K562 (cell line): ENCODE data around the gene EFCAB13. TPM values are rescaled to one million over a fixed set of nuclear protein-coding genes. Genes with fewer than 3 reads are reported as not detected.

Source experiments
- ATAC-seq: fragments of 200-7000 bp; cut with Tn5 transposase; 3 replicates; pipeline ENCODE4 v1.9.1; 2020; ENCODE audit warnings: moderate library complexity
- BruUV-seq: library from RNA; stranded (reverse); fragments of 400-500 nt; replicated peaks from 2 replicates; lab custom pipeline; 2021; lab: Mats Ljungman, UMichigan
- CTCF ChIA-PET: fragments of 300-600 bp; formaldehyde crosslinking; extraction: SDS; loops from one replicate; lab custom pipeline; 2021; ENCODE audit warnings: low intra/inter-chr PET ratio; lab: Yijun Ruan, JAX
- POLR2A ChIA-PET: fragments of 300-600, 350-650 bp; sonication (Branson Sonifier 250); formaldehyde crosslinking; extraction: SDS; loops from one replicate; lab custom pipeline; 2021; ENCODE audit warnings: antibody characterized with exemption, inconsistent platforms; lab: Yijun Ruan, JAX
- DNase-seq, 4 experiments: peaks; one replicate each; pipeline versions ENCODE4 v3.0.0 to v3.0.0-alpha.2; 2011 to 2018; ENCODE audit warnings: low spot score in 3 of 4, mixed read lengths in 3 of 4; ENCODE audit errors: extremely low read depth in 1 of 4
- FAIRE-seq: peaks from 2 replicates; lab custom pipeline; 2011; peaks lifted over from hg19 to GRCh38; lab: Jason Lieb, UNC
- H2AFZ ChIP-seq: 2 replicates; pipeline ENCODE4 v1.6.0; 2011; ENCODE audit warnings: low read depth, low read length, control low read depth, inconsistent platforms
- H3K27ac ChIP-seq: fragments of 200-600 bp; 3 replicates; pipeline ENCODE4 v1.8.0; 2011; ENCODE audit warnings: low read depth, mild to moderate bottlenecking, control low read depth, inconsistent platforms, low read length, moderate library complexity, mixed read lengths; ENCODE audit errors: extremely low read depth
- H3K27me3 ChIP-seq, 2 experiments: fragments of 300-600 bp in 1 of 2; 2 replicates in 1 of 2; 3 replicates in 1 of 2; pipeline versions ENCODE4 v1.6.0 to v1.8.0; 2011; ENCODE audit warnings: inconsistent platforms in 2 of 2, low read length in 2 of 2, mild to moderate bottlenecking in 1 of 2, mixed read lengths in 1 of 2, moderate library complexity in 1 of 2; ENCODE audit not compliant: control insufficient read depth in 2 of 2, insufficient read depth in 2 of 2
- H3K36me3 ChIP-seq: fragments of 300-600 bp; 3 replicates; pipeline ENCODE4 v1.8.0; 2011; ENCODE audit warnings: mild to moderate bottlenecking, low read length, inconsistent platforms; ENCODE audit not compliant: control insufficient read depth, insufficient read depth
- H3K4me1 ChIP-seq, 2 experiments: fragments of 200-600 bp in 1 of 2; replicated peaks in 1 of 2; 2 replicates in 1 of 2; 3 replicates in 1 of 2; pipeline versions ENCODE4 v1.5.1 to v1.8.0; 2011; ENCODE audit warnings: inconsistent platforms in 2 of 2, low read length in 2 of 2, mild to moderate bottlenecking in 1 of 2, mixed read lengths in 1 of 2, moderate library complexity in 1 of 2; ENCODE audit not compliant: control insufficient read depth in 2 of 2, insufficient read depth in 2 of 2
- H3K4me2 ChIP-seq: 2 replicates; pipeline ENCODE4 v1.6.1; 2011; ENCODE audit warnings: low read length, control low read depth, inconsistent platforms, mixed read lengths; ENCODE audit not compliant: insufficient read depth
- H3K4me3 ChIP-seq: fragments of 200-600 bp; sonication (generic), shearing (Covaris generic); 2 replicates; pipeline ENCODE4 v1.5.1; 2016; ENCODE audit warnings: control low read depth, inconsistent platforms
- H3K79me2 ChIP-seq: fragments of 200-600 bp; 3 replicates; pipeline ENCODE4 v1.8.0; 2011; ENCODE audit warnings: low read length, inconsistent platforms; ENCODE audit not compliant: control insufficient read depth, insufficient read depth
- H3K9ac ChIP-seq, 2 experiments: 2 replicates each; pipeline versions ENCODE4 v1.6.0 to v1.6.1; 2011; ENCODE audit warnings: low read depth in 2 of 2, low read length in 2 of 2, control low read depth in 1 of 2, inconsistent platforms in 1 of 2, mild to moderate bottlenecking in 1 of 2, mixed read lengths in 1 of 2; ENCODE audit not compliant: insufficient read depth in 1 of 2
- H3K9me1 ChIP-seq: one replicate; pipeline ENCODE4 v1.6.0; 2011; ENCODE audit warnings: inconsistent platforms, mild to moderate bottlenecking, low read length, moderate library complexity; ENCODE audit not compliant: control insufficient read depth, insufficient read depth
- H3K9me3 ChIP-seq: replicated peaks from 2 replicates; pipeline ENCODE4 v1.5.1; 2011; ENCODE audit warnings: low read depth, low read length, inconsistent platforms; ENCODE audit not compliant: control insufficient read depth, insufficient read depth
- H4K20me1 ChIP-seq: replicated peaks from 2 replicates; pipeline ENCODE4 v1.6.1; 2011; ENCODE audit warnings: low read length, inconsistent platforms, mixed read lengths; ENCODE audit not compliant: control insufficient read depth, insufficient read depth
- BRF1 ChIP-seq: IDR thresholded peaks from 3 replicates; pipeline ENCODE4 v1.6.1; 2011; ENCODE audit warnings: borderline replicate concordance, mild to moderate bottlenecking; ENCODE audit not compliant: insufficient read length; ENCODE audit errors: extremely low read depth
- CREBBP ChIP-seq: IDR thresholded peaks from one replicate; pipeline ENCODE4 v1.6.1; 2012; ENCODE audit warnings: low read depth, mild to moderate bottlenecking, control low read depth, inconsistent platforms, low read length
- ETV1 ChIP-seq: fragments of 450-650 bp; conservative IDR thresholded peaks from 2 replicates; pipeline ENCODE4 v1.6.1; 2016; ENCODE audit warnings: missing genetic modification characterization, control low read depth, low read depth, missing compliant biosample characterization
- FIP1L1 ChIP-seq: fragments of 200-400 bp; formaldehyde crosslinking; IDR thresholded peaks from 2 replicates; pipeline ENCODE4 v1.6.1; 2018; ENCODE audit warnings: mild to moderate bottlenecking, low read depth, low read length; ENCODE audit not compliant: poor library complexity, severe bottlenecking
- FOS ChIP-seq: IDR thresholded peaks from 3 replicates; pipeline ENCODE4 v1.6.1; 2011; ENCODE audit not compliant: insufficient read length; ENCODE audit errors: extremely low read depth
- GTF2F1 ChIP-seq: IDR thresholded peaks from 2 replicates; pipeline ENCODE4 v1.6.1; 2011; ENCODE audit warnings: low read depth, low read length, improper control_type of control experiment
- HSF4 ChIP-seq: fragments of 250-450 bp; sonication (Bioruptor Pico); IDR thresholded peaks from 2 replicates; pipeline ENCODE4 v2.1.2; 2022; ENCODE audit warnings: mild to moderate bottlenecking, moderate library complexity, borderline replicate concordance
- KDM4B ChIP-seq, 2 experiments: fragments of 450-650 bp in 1 of 2; sonication (generic) in 1 of 2; IDR thresholded peaks; 2 replicates each; pipeline ENCODE4 v1.6.1; 2016 to 2017; ENCODE audit warnings: borderline replicate concordance in 2 of 2, antibody characterized with exemption in 1 of 2, low read depth in 1 of 2, mild to moderate bottlenecking in 1 of 2
- LCOR ChIP-seq: sonication (generic); formaldehyde crosslinking; IDR thresholded peaks from 2 replicates; pipeline ENCODE4 v1.8.0; 2022; ENCODE audit warnings: mild to moderate bottlenecking, missing genetic modification reagents
- MAZ ChIP-seq, 2 experiments: fragments of 450-650 bp in 1 of 2; sonication (generic) in 1 of 2; formaldehyde crosslinking; IDR thresholded peaks in 1 of 2; conservative IDR thresholded peaks in 1 of 2; 2 replicates each; pipeline versions ENCODE4 v1.4.0 to v1.5.0; 2020; ENCODE audit warnings: mild to moderate bottlenecking in 1 of 2, missing genetic modification reagents in 1 of 2
- PHB ChIP-seq: fragments of 250-450 bp; sonication (Bioruptor Pico); IDR thresholded peaks from 2 replicates; pipeline ENCODE4 v1.5.0; 2021
- PHTF2 ChIP-seq: fragments of 250-450 bp; sonication (Bioruptor Pico); IDR thresholded peaks from 2 replicates; pipeline ENCODE4 v1.5.0; 2021; ENCODE audit warnings: mild to moderate bottlenecking
- POLR2B ChIP-seq: fragments of 450-650 bp; IDR thresholded peaks from 2 replicates; pipeline ENCODE4 v1.6.1; 2018; ENCODE audit warnings: low read depth; ENCODE audit not compliant: partially characterized antibody
- TCF7L2 ChIP-seq: fragments of 150-350 bp; IDR thresholded peaks from 2 replicates; pipeline ENCODE4 v1.6.1; 2016; ENCODE audit warnings: low read depth, mild to moderate bottlenecking, low read length, moderate library complexity
- ZBTB26 ChIP-seq: fragments of 450-650 bp; formaldehyde crosslinking; IDR thresholded peaks from 2 replicates; pipeline ENCODE4 v1.4.0; 2022; ENCODE audit warnings: missing genetic modification characterization
- ZFX ChIP-seq: sonication (generic); formaldehyde crosslinking; IDR thresholded peaks from 2 replicates; pipeline ENCODE4 v1.8.0; 2022; ENCODE audit warnings: mild to moderate bottlenecking, missing genetic modification reagents, moderate library complexity
- ZNF121 ChIP-seq: sonication (generic); formaldehyde crosslinking; conservative IDR thresholded peaks from 2 replicates; pipeline ENCODE4 v1.8.0; 2022; ENCODE audit warnings: missing genetic modification reagents
- ZNF699 ChIP-seq: fragments of 250-450 bp; sonication (Bioruptor Pico); IDR thresholded peaks from 2 replicates; pipeline ENCODE4 v1.8.0; 2021; ENCODE audit warnings: mild to moderate bottlenecking, moderate library complexity; ENCODE audit not compliant: insufficient replicate concordance
- ZNF830 ChIP-seq: fragments of 250-450 bp; sonication (Bioruptor Pico); IDR thresholded peaks from 2 replicates; pipeline ENCODE4 v1.5.0; 2021; ENCODE audit warnings: mild to moderate bottlenecking
- WGBS: fragments of 100-300 bp; shearing (Covaris generic); methylation state at CpG from one replicate; pipeline ENCODE4 v1.1.6; 2016; ENCODE audit warnings: low coverage, mixed read lengths; ENCODE audit not compliant: insufficient coverage; ENCODE audit errors: missing lambda C conversion rate; 5-methylcytosine and 5-hydroxymethylcytosine counted together
- in situ Hi-C: fragments of 300-500 bp; cut with MboI; formaldehyde crosslinking; loops from 4 replicates; pipeline ENCODE4 v1.15.0; 2018; ENCODE audit warnings: inconsistent platforms, mixed read lengths
- intact Hi-C: fragments of 100-400 bp; cut with micrococcal nuclease; formaldehyde crosslinking; loops from 2 replicates; pipeline ENCODE4 v1.14.2; 2022
- polyA plus RNA-seq, 8 experiments: library from polyadenylated mRNA; depleted of rRNA in 4 of 8; stranded (reverse) in 5 of 8; unstranded in 3 of 8; fragments of >200 nt; fragmentation: Nextera tagmentation in 2 of 8; fragmentation: Illumina TruSeq in 1 of 8; extraction: Ambion mirVana in 2 of 8; extraction: Trizol in 1 of 8; gene quantifications; 2 replicates each; pipeline versions ENCODE4 v1.2.1 to v1.2.3, GENCODE V29; 2011 to 2014; ENCODE audit warnings: inconsistent platforms in 1 of 8, missing spikeins in 1 of 8
- total RNA-seq, 7 experiments: library from RNA; depleted of rRNA in 6 of 7; stranded (reverse); fragments of >200 nt in 6 of 7; fragmentation: Illumina TruSeq in 2 of 7; extraction: Trizol in 2 of 7; gene quantifications; 2 replicates each; pipeline versions ENCODE4 v1.2.1 to v1.2.3, GENCODE V29; 2011 to 2021; ENCODE audit warnings: low replicate concordance in 1 of 7

EFCAB13 gene
- total and polyA plus RNA-seq, 9 of the 15 experiments (the other 6 are each of a cell fraction or from before 2014, with no cell fraction given) = 0.32 to 1.3 (median 0.95) TPM

- no peaks in the 10 kb centered on the region for H3K79me2 ChIP-seq
- H3K36me3 ChIP-seq = no peaks in the 10 kb centered on the region
- DNase-seq (no peak), ATAC-seq (no peak), FAIRE-seq (no peak)
- no peaks in the 10 kb centered on the region for H3K27me3 ChIP-seq
- H3K4me3 ChIP-seq = no peak overlapping the region
- H2AFZ ChIP-seq = no peak overlapping the region
- 63% methylated on average over 3 of the region's 3 CpGs for WGBS
- no peak overlapping the region for H3K9ac ChIP-seq
- no peaks in the 10 kb centered on the region for H3K9me3 ChIP-seq
- intact Hi-C loops (no loop called here), in situ Hi-C loops (no loop called here)
- no peak overlapping the region for H3K4me2 ChIP-seq
- no peaks in the 10 kb centered on the region for H4K20me1 ChIP-seq
- POLR2A ChIA-PET = interaction anchor here (0.5 kb wide), 1 partner anchor 120 kb away, joined by 3 read pairs; no protein-coding TSS in a partner anchor
- no TSS peak for BruUV-seq
- no peak overlapping the region for H3K27ac ChIP-seq
- H3K9me1 ChIP-seq = no peaks in the 10 kb centered on the region
- TF ChIP-seq KDM4B (IDR thresholded peaks at IDR 0.05; ENCODE audit: borderline replicate concordance in 2 of 2, low read depth in 1 of 2) (no peak), HSF4 (no peak), GTF2F1 (no peak), ZNF121 (CRISPR knock-in tag) (no peak), ZFX (CRISPR knock-in tag) (no peak), POLR2B (no peak), CREBBP (no peak), BRF1 (no peak), LCOR (no peak), MAZ (CRISPR knock-in tag; conservative IDR thresholded peaks at IDR 0.05 in 1 of 2, IDR thresholded peaks at IDR 0.05 in 1 of 2) (no peak), FOS (no peak), FIP1L1 (no peak), ZBTB26 (no peak), ETV1 (tag) (no peak), TCF7L2 (no peak), ZNF699 (CRISPR knock-in tag) (no peak), PHTF2 (CRISPR knock-in tag) (no peak), ZNF830 (no peak), PHB (no peak)
- H3K4me1 ChIP-seq = no peaks in the 10 kb centered on the region
- CTCF ChIA-PET = no interaction called here
Measured at GRCh38 chr17:47338026-47338425, 14.3 kb downstream of the EFCAB13 start.
